ENCODE measurements around the gene UNC5C. TPM values are rescaled to one million over a fixed set of nuclear protein-coding genes. Genes with fewer than 3 reads are reported as not detected.

Gene UNC5C
- total RNA-seq, 1 experiment from 2014 or later = not detected

GRCh38 chr4:95510145-95510544 lies 38.6 kb downstream of the UNC5C start:
- Mint-ChIP-seq H3K27me3 (ENCODE audit: insufficient read depth, unreplicated experiment) (no peaks in the 10 kb centered on the region), H3K9me3 (ENCODE audit: unreplicated experiment) (no peaks in the 10 kb centered on the region), H3K27ac (ENCODE audit: low read depth, unreplicated experiment) (no peak overlapping the region), H3K4me1 (ENCODE audit: insufficient read depth, unreplicated experiment) (peaks cover 17% of the 10 kb centered on the region), H3K4me3 (ENCODE audit: unreplicated experiment) (no peak overlapping the region), H3K36me3 (ENCODE audit: insufficient read depth, unreplicated experiment) (no peaks in the 10 kb centered on the region)
- BruUV-seq (replicated peaks) = no TSS peak
- intact Hi-C loops (cut with micrococcal nuclease) = loop anchor here (1.0 to 5.0 kb wide), 3 partner anchors 343 to 842 kb away; no protein-coding TSS in a partner anchor
- POLR2A ChIA-PET = interaction anchor here (0.6 to 0.7 kb wide), 3 partner anchors 17 to 66 kb away, joined by 3 read pairs; no protein-coding TSS in a partner anchor
- TF ChIP-seq CTCF (IDR thresholded peaks at IDR 0.05; ENCODE audit: unreplicated experiment) = peak; percentile 59
- CTCF ChIA-PET = interaction anchor here (0.5 to 2.2 kb wide), 22 partner anchors 9 to 1494 kb away, joined by 3 to 17 read pairs (median 3); no protein-coding TSS in a partner anchor
- DNase-seq (ENCODE audit: unreplicated experiment) = peak; percentile 46

DNA sequence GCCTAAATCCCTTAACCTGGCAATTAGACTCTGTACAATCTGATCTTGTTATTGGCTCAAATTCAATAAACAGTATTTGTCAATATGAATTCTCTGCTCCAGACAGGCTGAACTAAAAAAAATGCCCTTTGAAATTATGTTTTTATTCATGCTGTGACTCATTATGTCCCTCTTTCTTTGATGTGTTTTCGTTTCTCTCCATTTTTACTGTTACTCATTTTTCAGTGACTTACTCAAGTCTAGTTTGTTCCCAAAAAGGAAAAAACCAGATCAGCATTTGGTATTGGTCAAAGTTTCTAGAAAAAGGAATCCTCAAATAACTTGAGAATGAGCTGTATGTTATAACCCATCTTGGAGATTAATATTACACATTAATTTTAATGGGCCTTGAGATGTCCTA lies 40.4 kb downstream of the UNC5C start:
- peak; percentile 30 for DNase-seq (ENCODE audit: unreplicated experiment)
- CTCF ChIA-PET = interaction anchor here (0.6 to 1.7 kb wide), 5 partner anchors 16 to 921 kb away, joined by 3 to 6 read pairs (median 3); no protein-coding TSS in a partner anchor
- no peak for TF ChIP-seq CTCF (IDR thresholded peaks at IDR 0.05; ENCODE audit: unreplicated experiment)
- H3K4me1 Mint-ChIP-seq (ENCODE audit: insufficient read depth, unreplicated experiment) = peaks cover 17% of the 10 kb centered on the region
- no peak overlapping the region for H3K27ac Mint-ChIP-seq (ENCODE audit: low read depth, unreplicated experiment)
- no peaks in the 10 kb centered on the region for H3K27me3 Mint-ChIP-seq (ENCODE audit: insufficient read depth, unreplicated experiment)
- intact Hi-C loops (cut with micrococcal nuclease) = no loop called here
- H3K36me3 Mint-ChIP-seq (ENCODE audit: insufficient read depth, unreplicated experiment) = no peaks in the 10 kb centered on the region
- no peak overlapping the region for H3K4me3 Mint-ChIP-seq (ENCODE audit: unreplicated experiment)
- BruUV-seq (replicated peaks) = no TSS peak
- H3K9me3 Mint-ChIP-seq (ENCODE audit: unreplicated experiment) = no peaks in the 10 kb centered on the region
- POLR2A ChIA-PET = no interaction called here

DNA sequence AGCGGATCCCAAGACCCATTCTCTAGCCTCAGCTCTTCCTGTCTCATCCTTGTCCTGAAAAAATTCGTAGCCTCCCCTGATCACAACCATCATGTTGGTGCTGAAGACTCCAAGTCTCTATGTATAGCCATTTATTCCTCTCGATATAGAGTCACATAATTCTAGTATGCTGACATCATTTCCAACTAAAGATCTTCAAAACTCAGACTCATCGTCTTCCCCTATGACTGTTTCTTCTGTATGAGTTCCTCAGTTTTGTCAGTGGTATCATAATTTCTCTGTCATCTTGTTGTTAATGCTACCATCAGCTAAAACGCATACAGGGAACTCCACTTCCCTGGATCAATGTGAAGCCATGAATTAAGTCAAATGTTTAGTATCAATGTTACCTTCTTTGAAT lies 41.2 kb downstream of the UNC5C start:
- POLR2A ChIA-PET = no interaction called here
- H3K36me3 Mint-ChIP-seq (ENCODE audit: insufficient read depth, unreplicated experiment) = no peaks in the 10 kb centered on the region
- BruUV-seq (replicated peaks) = no TSS peak

DNA sequence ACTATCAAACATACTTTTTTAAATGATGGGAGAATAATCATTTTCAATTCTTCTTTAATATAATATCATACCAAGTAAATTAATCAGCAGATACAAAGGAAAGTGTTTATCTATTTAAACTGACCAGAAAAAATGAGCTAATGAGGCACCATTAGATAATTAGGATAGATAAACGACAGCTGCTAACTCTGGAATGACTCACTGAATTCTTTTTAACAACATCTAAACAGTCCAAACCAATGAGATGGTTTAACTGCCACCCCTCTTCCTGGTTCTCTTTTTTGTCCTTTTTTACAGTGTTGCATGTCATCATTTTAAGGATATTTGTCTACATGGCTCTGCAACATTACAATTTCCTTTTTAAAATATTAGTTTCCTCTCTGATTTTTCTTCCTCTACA lies 41.6 kb downstream of the UNC5C start:
- no peak overlapping the region for H3K4me3 Mint-ChIP-seq (ENCODE audit: unreplicated experiment)
- intact Hi-C loops (cut with micrococcal nuclease) = no loop called here
- no peaks in the 10 kb centered on the region for H3K9me3 Mint-ChIP-seq (ENCODE audit: unreplicated experiment)
- H3K27me3 Mint-ChIP-seq (ENCODE audit: insufficient read depth, unreplicated experiment) = no peaks in the 10 kb centered on the region
- CTCF ChIA-PET = interaction anchor here (1.0 kb wide), 1 partner anchor 315 kb away, joined by 3 read pairs; no protein-coding TSS in a partner anchor
- POLR2A ChIA-PET = no interaction called here
- H3K27ac Mint-ChIP-seq (ENCODE audit: low read depth, unreplicated experiment) = no peak overlapping the region
- no peak for TF ChIP-seq CTCF (IDR thresholded peaks at IDR 0.05; ENCODE audit: unreplicated experiment)
- no peak for DNase-seq (ENCODE audit: unreplicated experiment)
- BruUV-seq (replicated peaks) = no TSS peak
- peaks cover 17% of the 10 kb centered on the region for H3K4me1 Mint-ChIP-seq (ENCODE audit: insufficient read depth, unreplicated experiment)
- no peaks in the 10 kb centered on the region for H3K36me3 Mint-ChIP-seq (ENCODE audit: insufficient read depth, unreplicated experiment)

More for the DNA sequence above, 41.2 kb downstream of the UNC5C start:
- Mint-ChIP-seq H3K27me3 (ENCODE audit: insufficient read depth, unreplicated experiment) (no peaks in the 10 kb centered on the region), H3K27ac (ENCODE audit: low read depth, unreplicated experiment) (no peak overlapping the region), H3K9me3 (ENCODE audit: unreplicated experiment) (no peaks in the 10 kb centered on the region), H3K4me1 (ENCODE audit: insufficient read depth, unreplicated experiment) (peaks cover 17% of the 10 kb centered on the region), H3K4me3 (ENCODE audit: unreplicated experiment) (no peak overlapping the region)
- no peak for TF ChIP-seq CTCF (IDR thresholded peaks at IDR 0.05; ENCODE audit: unreplicated experiment)
- CTCF ChIA-PET = interaction anchor here (0.5 to 1.7 kb wide), 5 partner anchors 309 to 843 kb away, joined by 3 to 6 read pairs (median 5); no protein-coding TSS in a partner anchor
- intact Hi-C loops (cut with micrococcal nuclease) = no loop called here
- no peak for DNase-seq (ENCODE audit: unreplicated experiment)
